Upper lobe of right lung (tissue), 1 donor: ENCODE data around the gene BMP6. TPM values are rescaled to one million over a fixed set of nuclear protein-coding genes. Genes with fewer than 3 reads are reported as not detected.

ENCODE experiments used
- ATAC-seq: fragments of 200-7000 bp; cut with Tn5 transposase; one replicate; pipeline ENCODE4 v1.9.1; 2020; ENCODE audit warnings: mild to moderate bottlenecking, moderate library complexity
- DNase-seq: peaks from one replicate; pipeline ENCODE4 v3.0.0-alpha.2; 2020
- H3K27ac ChIP-seq: fragments of 200-600 bp; one replicate; pipeline ENCODE4 v1.8.0; 2022
- H3K27me3 ChIP-seq: fragments of 200-600 bp; one replicate; pipeline ENCODE4 v1.8.0; 2022; ENCODE audit warnings: mild to moderate bottlenecking
- H3K36me3 ChIP-seq: fragments of 200-600 bp; one replicate; pipeline ENCODE4 v1.8.0; 2022
- H3K4me1 ChIP-seq: fragments of 200-600 bp; one replicate; pipeline ENCODE4 v1.8.0; 2022
- H3K4me3 ChIP-seq: fragments of 200-600 bp; one replicate; pipeline ENCODE4 v1.8.0; 2022; ENCODE audit warnings: mild to moderate bottlenecking
- H3K9me3 ChIP-seq: fragments of 200-600 bp; one replicate; pipeline ENCODE4 v1.8.0; 2022
- CTCF ChIP-seq: fragments of 200-600 bp; IDR thresholded peaks from one replicate; pipeline ENCODE4 v1.8.0; 2022; ENCODE audit warnings: antibody characterized with exemption
- intact Hi-C: fragments of 100-400 bp; cut with DNase I; formaldehyde crosslinking; loops from one replicate; pipeline ENCODE4 v1.11.0; 2022
- total RNA-seq: library from RNA; stranded (reverse); fragmentation: NEBNext Ultra II Directional; extraction: Animal tissue kit (Norgen Biotek cat#: 25700); gene quantifications from one replicate; pipeline ENCODE4 v1.2.1, GENCODE V29; 2021
- donor health status: DM: no; HTN: yes; CAD: no; lungs with severe emphysema.

BMP6 gene
- total RNA-seq, 1 donor from 2014 or later, result 6.6 TPM

- H3K9me3 ChIP-seq, result no peaks in the 10 kb centered on the region
- no peak overlapping the region for H3K27ac ChIP-seq
- no peaks in the 10 kb centered on the region for H3K4me1 ChIP-seq
- ATAC-seq, result no peak
- DNase-seq, result no peak
- intact Hi-C loops, result no loop called here
- no peaks in the 10 kb centered on the region for H3K36me3 ChIP-seq
- H3K27me3 ChIP-seq, result no peaks in the 10 kb centered on the region
- no peak overlapping the region for H3K4me3 ChIP-seq
- no peak for TF ChIP-seq CTCF
These were observed 189.3 kb downstream of the BMP6 start for GRCh38 chr6:7914991-7915789.

GRCh38 chr6:7916959-7917358, 191.1 kb downstream of the BMP6 start:
- no peak overlapping the region for H3K27ac ChIP-seq
- DNase-seq (no peak), ATAC-seq (no peak)
- H3K9me3 ChIP-seq, result no peaks in the 10 kb centered on the region
- intact Hi-C loops, result no loop called here
- H3K4me1 ChIP-seq, result no peaks in the 10 kb centered on the region
- TF ChIP-seq CTCF, result no peak
- H3K4me3 ChIP-seq, result no peak overlapping the region
- H3K36me3 ChIP-seq, result no peaks in the 10 kb centered on the region
- H3K27me3 ChIP-seq, result no peaks in the 10 kb centered on the region

GRCh38 chr6:7917729-7918128, 191.8 kb downstream of the BMP6 start:
- Histone ChIP-seq H3K27ac (no peak overlapping the region), H3K27me3 (no peaks in the 10 kb centered on the region), H3K4me3 (no peak overlapping the region), H3K9me3 (no peaks in the 10 kb centered on the region), H3K36me3 (no peaks in the 10 kb centered on the region), H3K4me1 (no peaks in the 10 kb centered on the region)
- no peak for DNase-seq
- no peak for TF ChIP-seq CTCF
- no peak for ATAC-seq
- intact Hi-C loops, result no loop called here

GRCh38 chr6:7918403-7918802, 192.5 kb downstream of the BMP6 start:
- DNase-seq (no peak), ATAC-seq (no peak)
- H3K4me3 ChIP-seq, result no peak overlapping the region
- intact Hi-C loops, result no loop called here
- H3K36me3 ChIP-seq, result no peaks in the 10 kb centered on the region
- no peaks in the 10 kb centered on the region for H3K9me3 ChIP-seq
- H3K4me1 ChIP-seq, result no peaks in the 10 kb centered on the region
- TF ChIP-seq CTCF, result no peak
- no peak overlapping the region for H3K27ac ChIP-seq
- no peaks in the 10 kb centered on the region for H3K27me3 ChIP-seq

GRCh38 chr6:7919871-7920270, 194.0 kb downstream of the BMP6 start:
- no peaks in the 10 kb centered on the region for H3K4me1 ChIP-seq
- H3K27ac ChIP-seq, result no peak overlapping the region
- ATAC-seq, result no peak
- H3K9me3 ChIP-seq, result no peaks in the 10 kb centered on the region
- TF ChIP-seq CTCF, result no peak
- no peaks in the 10 kb centered on the region for H3K27me3 ChIP-seq
- intact Hi-C loops, result no loop called here
- H3K36me3 ChIP-seq, result no peaks in the 10 kb centered on the region
- DNase-seq, result no peak
- no peak overlapping the region for H3K4me3 ChIP-seq

- Histone ChIP-seq H3K4me1 (no peaks in the 10 kb centered on the region), H3K4me3 (no peak overlapping the region), H3K27me3 (no peaks in the 10 kb centered on the region), H3K9me3 (no peaks in the 10 kb centered on the region), H3K27ac (no peak overlapping the region), H3K36me3 (no peaks in the 10 kb centered on the region)
- no peak for TF ChIP-seq CTCF
- ATAC-seq (no peak), DNase-seq (no peak)
- intact Hi-C loops, result no loop called here
These were observed 194.5 kb downstream of the BMP6 start for GRCh38 chr6:7920425-7920824.
